Activated CD4-positive, CD25-positive, alpha-beta regulatory T cell treated with anti-CD3 and anti-CD28 coated beads, Interleukin-2, amount 50 U/mL, for 16 hours (primary cell): ENCODE results near the gene KCNT1.

Source experiments
- DNase-seq: peaks from one replicate; pipeline ENCODE4 v3.0.0-alpha.2; 2020; ENCODE audit warnings: low read depth, low spot score

KCNT1 gene

GRCh38 chr9:135699440-135699839 lies 2.5 kb upstream of the KCNT1 start, which contains the start of gene SOHLH1:
SOHLH1 (minus strand) TSS chr9:135699481; CDS start chr9:135699467, 14 bp downstream.
- DNase-seq: no peak

- no peak for DNase-seq
Measured at GRCh38 chr9:135700525-135700924, 1.5 kb upstream of the KCNT1 start.

- DNase-seq: no peak
Measured at GRCh38 chr9:135701067-135701958, 672 bp upstream of the KCNT1 start.

GRCh38 chr9:135703726-135704125 lies 1.7 kb downstream of the KCNT1 start:
- no peak for DNase-seq

- no peak for DNase-seq
Measured at GRCh38 chr9:135704483-135704882, 2.5 kb downstream of the KCNT1 start.

GRCh38 chr9:135705376-135705775 lies 3.4 kb downstream of the KCNT1 start:
- no peak for DNase-seq

GRCh38 chr9:135706288-135706687 lies 4.3 kb downstream of the KCNT1 start:
- no peak for DNase-seq

- no peak for DNase-seq
Measured at GRCh38 chr9:135707252-135708138, 5.5 kb downstream of the KCNT1 start.

- no peak for DNase-seq
Measured at GRCh38 chr9:135708164-135708563, 6.2 kb downstream of the KCNT1 start.

GRCh38 chr9:135711391-135711790 lies 9.4 kb downstream of the KCNT1 start:
- no peak for DNase-seq

GRCh38 chr9:135711881-135712280 lies 9.9 kb downstream of the KCNT1 start:
- no peak for DNase-seq

GRCh38 chr9:135712613-135713295 lies 10.8 kb downstream of the KCNT1 start:
- DNase-seq: no peak

- DNase-seq: no peak
Measured at GRCh38 chr9:135714242-135715055, 12.5 kb downstream of the KCNT1 start.

GRCh38 chr9:135715056-135715595 lies 13.1 kb downstream of the KCNT1 start:
- DNase-seq: no peak

GRCh38 chr9:135716045-135716444 lies 14.1 kb downstream of the KCNT1 start:
- DNase-seq: no peak

GRCh38 chr9:135717410-135717809 lies 15.4 kb downstream of the KCNT1 start:
- no peak for DNase-seq

- no peak for DNase-seq
Measured at GRCh38 chr9:135718616-135719015, 16.6 kb downstream of the KCNT1 start.

- no peak for DNase-seq
Measured at GRCh38 chr9:135719472-135719871, 17.5 kb downstream of the KCNT1 start.

- DNase-seq: no peak
Measured at GRCh38 chr9:135722365-135722764, 20.4 kb downstream of the KCNT1 start.

- no peak for DNase-seq
Measured at GRCh38 chr9:135724186-135724787, 22.3 kb downstream of the KCNT1 start.
